ENCODE results near the gene DYSF.

GRCh38 chr2:71409611-71410010 lies 43.8 kb upstream of the DYSF start:
- TF ChIP-seq ZBTB7A (IDR thresholded peaks at IDR 0.05; ENCODE audit: low read depth) = no peak
- no peak for TF ChIP-seq TAF1 (IDR thresholded peaks at IDR 0.05; ENCODE audit: low read depth)
- TF ChIP-seq CEBPB (IDR thresholded peaks at IDR 0.05) = no peak
- no peak for TF ChIP-seq MAX (IDR thresholded peaks at IDR 0.05)
- TF ChIP-seq USF1 (IDR thresholded peaks at IDR 0.05) = no peak
- TF ChIP-seq FOXM1 (IDR thresholded peaks at IDR 0.05; ENCODE audit: borderline replicate concordance, low read depth) = no peak
- TF ChIP-seq YY1 (IDR thresholded peaks at IDR 0.05; ENCODE audit: low read depth) = no peak
- TF ChIP-seq REST (IDR thresholded peaks at IDR 0.05; ENCODE audit: low read depth) = no peak
- no peak for TF ChIP-seq RAD21 (IDR thresholded peaks at IDR 0.05; ENCODE audit: low read depth)
- TF ChIP-seq CREB1 (IDR thresholded peaks at IDR 0.05; ENCODE audit: low read depth) = no peak
- TF ChIP-seq TCF12 (IDR thresholded peaks at IDR 0.05; ENCODE audit: low read depth) = no peak
